Measurements from ENCODE around the gene ZMIZ1.
"Not testable (repeated sequence)": the region's sequence is repeated elsewhere in the genome, so short reads cannot be mapped to it uniquely, and the experiment has no call there.

The ZMIZ1 gene

GRCh38 chr10:79323602-79324001 lies 254.8 kb downstream of the ZMIZ1 start:
- DNase-seq (ENCODE audit: low read depth in 3 of 3) = no peak

- no peak for DNase-seq (ENCODE audit: low read depth in 3 of 3)
These were observed 255.4 kb downstream of the ZMIZ1 start for GRCh38 chr10:79324032-79324695.

GRCh38 chr10:79326361-79327089 lies 257.8 kb downstream of the ZMIZ1 start:
- DNase-seq (ENCODE audit: low read depth in 3 of 3) = no peak

GRCh38 chr10:79327090-79327457 lies 258.3 kb downstream of the ZMIZ1 start:
- no peak for DNase-seq (ENCODE audit: low read depth in 3 of 3)

- no peak for DNase-seq (ENCODE audit: low read depth in 3 of 3)
These were observed 259.5 kb downstream of the ZMIZ1 start for GRCh38 chr10:79328147-79328701.

- no peak for DNase-seq (ENCODE audit: low read depth in 3 of 3)
These were observed 260.2 kb downstream of the ZMIZ1 start for GRCh38 chr10:79328737-79329504.

GRCh38 chr10:79329529-79329928 lies 260.8 kb downstream of the ZMIZ1 start:
- no peak for DNase-seq (ENCODE audit: low read depth in 3 of 3)

GRCh38 chr10:79331226-79331625 lies 262.5 kb downstream of the ZMIZ1 start:
- peak in 1 of 3 experiments; percentile 21 for DNase-seq (ENCODE audit: low read depth in 3 of 3)

- DNase-seq (ENCODE audit: low read depth in 3 of 3) = peak; percentile 73 to 84 (median 81)
These were observed 262.9 kb downstream of the ZMIZ1 start for GRCh38 chr10:79331709-79332108.

- not testable (repeated sequence) for DNase-seq (ENCODE audit: low read depth in 3 of 3)
These were observed 264.0 kb downstream of the ZMIZ1 start for GRCh38 chr10:79332610-79333315.

- DNase-seq (ENCODE audit: low read depth in 3 of 3) = no peak
These were observed 264.7 kb downstream of the ZMIZ1 start for GRCh38 chr10:79333513-79333912.

- DNase-seq (ENCODE audit: low read depth in 3 of 3) = no peak
These were observed 265.8 kb downstream of the ZMIZ1 start for GRCh38 chr10:79334573-79334972.

- no peak for DNase-seq (ENCODE audit: low read depth in 3 of 3)
These were observed 266.3 kb downstream of the ZMIZ1 start for GRCh38 chr10:79335094-79335469.

- no peak for DNase-seq (ENCODE audit: low read depth in 3 of 3)
These were observed 266.9 kb downstream of the ZMIZ1 start for GRCh38 chr10:79335470-79336235.

- no peak for DNase-seq (ENCODE audit: low read depth in 3 of 3)
These were observed 267.5 kb downstream of the ZMIZ1 start for GRCh38 chr10:79336276-79336675.

- no peak for DNase-seq (ENCODE audit: low read depth in 3 of 3)
These were observed 268.0 kb downstream of the ZMIZ1 start for GRCh38 chr10:79336739-79337138.

GRCh38 chr10:79337783-79338469 lies 269.2 kb downstream of the ZMIZ1 start:
- not testable (repeated sequence) for DNase-seq (ENCODE audit: low read depth in 3 of 3)

- no peak for DNase-seq (ENCODE audit: low read depth in 3 of 3)
These were observed 270.5 kb downstream of the ZMIZ1 start for GRCh38 chr10:79339266-79339665.

GRCh38 chr10:79340646-79341244 lies 272.0 kb downstream of the ZMIZ1 start:
- no peak for DNase-seq (ENCODE audit: low read depth in 3 of 3)

GRCh38 chr10:79342295-79342761 lies 273.6 kb downstream of the ZMIZ1 start:
- DNase-seq (ENCODE audit: low read depth in 3 of 3) = no peak

All from stimulated activated CD4-positive, alpha-beta T cell treated with anti-CD3 and anti-CD28 coated beads, TNF-alpha, amount 100 ng/mL, for 24 hours (primary cell).